HepG2 (cell line): ENCODE data around the gene EFCAB14. TPM values are rescaled to one million over a fixed set of nuclear protein-coding genes. Genes with fewer than 3 reads are reported as not detected.

ENCODE experiments used
- ATAC-seq: fragments of 200-7000 bp; cut with Tn5 transposase; 3 replicates; pipeline ENCODE4 v1.9.1; 2020; ENCODE audit warnings: mild to moderate bottlenecking, moderate library complexity
- BruUV-seq: library from RNA; stranded (reverse); fragments of 400-500 nt; replicated peaks from 2 replicates; lab custom pipeline; 2021; lab: Mats Ljungman, UMichigan
- CTCF ChIA-PET: fragments of 300-600 bp; formaldehyde crosslinking; extraction: SDS; loops from one replicate; lab custom pipeline; 2021; ENCODE audit warnings: low total read pairs, inconsistent platforms, low intra/inter-chr PET ratio; lab: Yijun Ruan, JAX
- POLR2A ChIA-PET: fragments of 350-600 bp; sonication (Branson Sonifier 250); formaldehyde crosslinking; loops from one replicate; lab custom pipeline; 2020; ENCODE audit warnings: antibody characterized with exemption, inconsistent platforms; lab: Yijun Ruan, JAX
- DNase-seq: peaks from one replicate; pipeline ENCODE4 v3.0.0-alpha.2; 2015; ENCODE audit warnings: low spot score
- FAIRE-seq: peaks from 3 replicates; lab custom pipeline; 2011; peaks lifted over from hg19 to GRCh38; lab: Jason Lieb, UNC
- H2AFZ ChIP-seq: one replicate; pipeline ENCODE4 v1.6.1; 2011; ENCODE audit warnings: low read length, inconsistent platforms
- H3K27ac ChIP-seq: fragments of 300-600 bp; 3 replicates; pipeline ENCODE4 v1.8.0; 2011; ENCODE audit warnings: mixed run types, mild to moderate bottlenecking, mixed read lengths, low read length, inconsistent platforms; ENCODE audit not compliant: insufficient read depth; ENCODE audit errors: extremely low read length
- H3K27me3 ChIP-seq, 2 experiments: fragments of 200-600 bp in 1 of 2; 2 replicates in 1 of 2; 3 replicates in 1 of 2; pipeline versions ENCODE4 v1.6.0 to v1.8.0; 2011; ENCODE audit warnings: low read length in 2 of 2, mild to moderate bottlenecking in 2 of 2, moderate library complexity in 2 of 2, inconsistent platforms in 1 of 2; ENCODE audit not compliant: insufficient read depth in 2 of 2, control insufficient read depth in 1 of 2
- H3K36me3 ChIP-seq, 2 experiments: fragments of 200-600 bp in 1 of 2; replicated peaks in 1 of 2; 2 replicates in 1 of 2; 3 replicates in 1 of 2; pipeline versions ENCODE4 v1.5.1 to v1.8.0; 2011; ENCODE audit warnings: low read length in 2 of 2, inconsistent platforms in 1 of 2; ENCODE audit not compliant: insufficient read depth in 2 of 2, control insufficient read depth in 1 of 2
- H3K4me1 ChIP-seq: 2 replicates; pipeline ENCODE4 v1.5.1; 2012; ENCODE audit warnings: low read length, inconsistent platforms; ENCODE audit not compliant: insufficient read depth
- H3K4me2 ChIP-seq: 2 replicates; pipeline ENCODE4 v1.6.0; 2011; ENCODE audit warnings: low read depth, low read length, inconsistent platforms
- H3K4me3 ChIP-seq, 3 experiments: fragments of 200-600 bp in 1 of 3; sonication (generic), shearing (Covaris generic) in 1 of 3; replicated peaks in 1 of 3; 2 replicates each; pipeline ENCODE4 v1.5.1; 2011 to 2016; ENCODE audit warnings: low read length in 3 of 3, inconsistent platforms in 2 of 3, low read depth in 2 of 3, mild to moderate bottlenecking in 2 of 3, control low read depth in 1 of 3, mixed read lengths in 1 of 3; ENCODE audit not compliant: insufficient read depth in 1 of 3
- H3K79me2 ChIP-seq: one replicate; pipeline ENCODE4 v1.6.1; 2011; ENCODE audit warnings: low read length, inconsistent platforms; ENCODE audit not compliant: insufficient read depth
- H3K9ac ChIP-seq: 2 replicates; pipeline ENCODE4 v1.6.0; 2011; ENCODE audit warnings: mild to moderate bottlenecking, low read depth, low read length, inconsistent platforms; ENCODE audit not compliant: insufficient read depth
- H3K9me3 ChIP-seq: 2 replicates; pipeline ENCODE4 v1.5.1; 2012; ENCODE audit warnings: mild to moderate bottlenecking, low read length
- H4K20me1 ChIP-seq: 2 replicates; pipeline ENCODE4 v1.6.0; 2011; ENCODE audit warnings: inconsistent platforms, mild to moderate bottlenecking, low read length, moderate library complexity; ENCODE audit not compliant: insufficient read depth
- ZNF609 ChIP-seq: sonication (generic); formaldehyde crosslinking; IDR thresholded peaks from 2 replicates; pipeline ENCODE4 v1.4.0; 2020; ENCODE audit warnings: mild to moderate bottlenecking, missing genetic modification reagents, borderline replicate concordance
- ZNF619 ChIP-seq: sonication (generic); formaldehyde crosslinking; IDR thresholded peaks from 2 replicates; pipeline ENCODE4 v1.4.0; 2020; ENCODE audit warnings: mild to moderate bottlenecking, missing genetic modification reagents
- WGBS: methylation state at CpG from one replicate; pipeline ENCODE4 v1.1.6; 2017; ENCODE audit warnings: low lambda C conversion rate; 5-methylcytosine and 5-hydroxymethylcytosine counted together
- in situ Hi-C: cut with HindIII; loops from 2 replicates; pipeline ENCODE4 v1.10.0; 2017; ENCODE audit warnings: low pct_unique_long_range_greater_than_20kb; ENCODE audit not compliant: extremely low pct_ligation_motif_present
- intact Hi-C: fragments of 100-400 bp; cut with micrococcal nuclease; formaldehyde crosslinking; loops from one replicate; pipeline ENCODE4 v1.10.0; 2022; ENCODE audit not compliant: unreplicated experiment
- polyA plus RNA-seq, 8 experiments: library from polyadenylated mRNA; depleted of rRNA in 3 of 8; stranded (reverse) in 7 of 8; unstranded in 1 of 8; fragments of >200 nt; fragmentation: Illumina TruSeq in 4 of 8; extraction: Trizol in 4 of 8; gene quantifications; 2 replicates each; pipeline versions ENCODE4 v1.2.1 to v1.2.3, GENCODE V29; 2011 to 2016; ENCODE audit warnings: low read depth in 4 of 8, missing spikeins in 1 of 8, mixed read lengths in 1 of 8; ENCODE audit not compliant: insufficient read depth in 1 of 8
- total RNA-seq, 5 experiments: library from RNA; depleted of rRNA; stranded (reverse); fragments of >200 nt; fragmentation: Illumina TruSeq; extraction: Trizol; gene quantifications; 2 replicates each; pipeline ENCODE4 v1.2.3, GENCODE V29; 2016; ENCODE audit warnings: low read depth in 1 of 5

EFCAB14 gene
- total and polyA plus RNA-seq, 2 of the 13 experiments (the other 11 are each of a cell fraction or from before 2014, with no cell fraction given): 13.4 to 17.9 TPM

- no peak for FAIRE-seq
- POLR2A ChIA-PET: no interaction called here
- intact Hi-C loops: no loop called here
These were observed 1.3 kb downstream of the EFCAB14 start for GRCh38 chr1:46717654-46718053.

More at GRCh38 chr1:46717654-46718053, 1.3 kb downstream of the EFCAB14 start:
- Histone ChIP-seq H3K27me3 (no peaks in the 10 kb centered on the region; a peak in 1 of 5 replicates), H3K9ac (peak overlapping the region; percentile 96), H4K20me1 (no peaks in the 10 kb centered on the region; the same call in 1 of the 2 replicates), H3K4me2 (peak overlapping the region; percentile 96), H3K4me1 (peaks cover 27% of the 10 kb centered on the region), H3K79me2 (peaks cover 21% of the 10 kb centered on the region), H3K36me3 (peaks cover 8 to 24% of the 10 kb centered on the region in 2 experiments; a peak in 4 of 5 replicates), H2AFZ (no peak overlapping the region), H3K4me3 (peak overlapping the region; percentile 84 to 97 (median 96)), H3K9me3 (no peaks in the 10 kb centered on the region), H3K27ac (no peak overlapping the region)
- WGBS: 60% methylated on average over 9 of the region's 9 CpGs
- in situ Hi-C loops: no loop called here
- DNase-seq (no peak), ATAC-seq (no peak)
- TF ChIP-seq ZNF609 (CRISPR knock-in tag) (no peak), ZNF619 (CRISPR knock-in tag) (no peak)
- CTCF ChIA-PET: no interaction called here
- BruUV-seq: no TSS peak
